GM21723 (cell line): ENCODE results near the gene MICAL3.

ENCODE experiments used
- ATAC-seq: cut with Tn5 transposase; IDR thresholded peaks from one replicate; pipeline ENCODE4 v1.9.1; 2021; ENCODE audit warnings: mild to moderate bottlenecking, moderate library complexity; ENCODE audit not compliant: unreplicated experiment

MICAL3 gene

DNA sequence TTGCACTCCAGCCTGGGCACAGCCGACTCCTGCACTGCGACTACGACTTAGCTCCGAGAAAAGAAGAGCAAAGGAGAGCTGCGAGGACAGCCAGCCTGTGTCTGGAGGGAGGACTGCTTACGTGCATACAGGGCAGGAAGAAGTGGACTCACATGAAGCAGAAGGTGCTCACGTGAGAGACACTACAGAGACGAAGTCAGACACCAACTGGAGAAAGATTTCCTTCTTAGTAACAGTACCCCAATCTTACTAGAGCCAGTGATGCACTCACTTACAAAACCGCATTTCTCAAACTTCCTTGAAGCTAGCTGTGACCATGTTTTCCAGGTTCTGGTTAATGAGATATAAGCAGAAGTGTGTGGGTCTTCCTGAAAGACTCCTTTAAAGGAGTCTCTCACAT, 67.7 kb downstream of the MICAL3 start:
- ATAC-seq = no peak

DNA sequence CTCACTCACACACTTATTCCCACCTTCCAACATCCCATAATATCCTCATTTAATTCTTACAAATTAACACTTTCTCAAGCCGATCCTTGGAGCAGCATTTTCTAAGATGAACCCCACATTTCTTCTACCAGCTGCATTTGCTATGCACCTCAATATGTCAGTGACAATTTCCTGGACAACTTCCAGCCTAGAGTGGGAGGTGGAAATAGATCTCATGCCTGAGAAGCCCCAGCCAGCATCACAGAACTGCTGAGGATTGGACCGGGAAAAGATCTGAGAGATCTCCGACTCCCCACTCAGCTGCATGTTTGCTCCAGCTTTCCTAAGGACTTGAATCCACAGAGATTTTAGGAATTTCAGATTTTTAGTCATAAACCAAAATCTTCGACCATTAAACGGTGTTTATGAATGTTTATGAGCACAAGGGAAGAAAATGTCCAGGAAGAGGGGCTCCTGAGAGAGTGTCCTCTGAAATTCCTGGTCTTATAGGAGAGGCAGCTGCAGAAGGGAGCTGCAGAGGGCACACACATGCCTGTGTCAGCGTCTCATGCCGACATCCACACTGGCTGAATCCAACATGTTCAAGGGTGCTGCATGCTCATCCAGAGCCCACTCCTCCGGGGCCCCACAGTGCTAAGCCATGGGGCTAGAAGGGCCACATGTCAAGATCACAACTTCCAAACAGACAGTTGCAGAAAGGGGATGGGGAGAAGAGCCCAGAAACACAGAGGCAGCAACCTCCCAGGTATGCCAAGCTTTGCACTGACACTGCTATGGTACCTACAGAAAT, 68.6 kb downstream of the MICAL3 start:
- ATAC-seq = no peak

DNA sequence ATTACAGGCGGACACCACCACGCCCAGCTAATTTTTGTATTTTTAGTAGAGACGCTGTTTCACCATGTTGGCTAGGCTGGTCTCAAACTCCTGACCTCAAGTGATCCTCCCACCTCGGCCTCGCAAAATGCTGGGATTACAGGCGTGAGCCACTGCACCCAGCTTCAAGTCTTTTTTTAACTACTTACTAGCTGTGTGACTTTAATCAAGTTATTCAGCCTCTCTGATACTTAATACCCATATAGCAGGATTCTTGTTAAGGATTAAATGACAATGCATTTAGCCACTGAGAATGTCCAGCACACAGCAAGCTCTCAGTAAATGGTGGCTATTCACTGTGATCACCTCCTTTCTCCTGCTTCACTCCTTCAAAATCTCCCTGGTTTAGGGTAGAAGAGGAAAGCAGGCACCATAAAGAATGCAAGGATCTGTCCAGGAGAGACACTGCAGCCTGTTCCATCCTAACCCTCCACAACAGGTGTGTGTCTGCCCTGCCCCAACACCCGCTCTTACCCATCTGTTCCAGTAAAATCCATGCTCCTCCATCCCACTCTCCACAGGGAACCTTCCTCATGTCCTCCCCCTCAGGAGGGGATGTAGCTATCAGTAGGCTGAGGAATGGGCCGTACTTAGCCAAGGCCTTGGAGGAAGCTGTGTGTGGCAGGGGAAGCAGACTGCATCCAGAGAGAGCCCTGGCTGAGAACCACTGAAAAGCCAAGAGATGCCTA, 69.3 kb downstream of the MICAL3 start:
- ATAC-seq = no peak

DNA sequence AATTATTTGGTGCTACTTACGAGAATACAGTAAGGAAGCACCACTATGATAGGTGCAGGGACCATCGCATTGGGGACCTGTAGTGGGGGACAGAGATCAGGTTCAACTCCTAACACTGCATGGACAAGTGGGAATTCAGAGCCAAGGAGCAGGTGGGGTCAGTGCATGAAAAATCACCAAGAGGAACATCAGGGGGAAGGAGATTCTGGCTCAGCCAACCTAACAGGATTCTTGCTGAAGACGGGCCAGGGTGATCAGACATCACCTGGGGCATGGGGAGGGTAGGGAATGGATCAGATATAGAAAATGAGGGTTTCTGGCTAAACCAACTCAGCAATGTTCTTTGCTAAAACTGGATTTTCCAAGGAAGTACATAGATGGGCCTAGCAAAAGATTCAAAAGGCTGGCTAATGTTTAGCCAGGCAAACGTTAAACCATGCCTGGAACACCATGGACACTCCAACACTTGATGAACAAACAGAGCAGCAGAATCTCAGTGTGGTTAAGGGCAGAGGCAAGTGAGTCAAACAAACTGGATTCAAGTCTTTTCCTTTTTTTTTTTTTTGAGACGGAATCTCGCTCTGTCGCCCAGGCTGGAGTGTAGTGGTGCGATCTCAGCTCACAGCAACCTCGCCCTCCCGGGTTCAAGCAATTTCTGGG, 70.0 kb downstream of the MICAL3 start:
- ATAC-seq = no peak

DNA sequence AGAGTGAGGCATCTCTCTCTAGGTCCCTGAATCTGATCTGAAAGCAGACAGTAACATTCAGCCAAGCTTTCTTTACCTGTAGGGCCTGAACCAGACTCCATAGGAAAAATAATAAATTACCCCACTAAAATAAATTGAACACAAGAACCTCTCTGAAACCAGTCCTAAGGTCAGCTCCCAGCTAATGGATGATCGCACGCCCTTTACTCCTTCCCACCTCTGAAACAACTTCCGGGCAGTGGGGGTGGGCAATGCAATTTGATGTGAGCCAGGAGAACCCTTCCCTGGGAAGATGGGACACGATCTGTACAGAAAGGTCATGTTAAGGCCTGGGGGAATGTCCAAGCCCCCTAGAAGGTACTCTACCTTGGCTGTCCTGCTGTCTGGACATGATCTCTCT, 71.2 kb downstream of the MICAL3 start:
- no peak for ATAC-seq

DNA sequence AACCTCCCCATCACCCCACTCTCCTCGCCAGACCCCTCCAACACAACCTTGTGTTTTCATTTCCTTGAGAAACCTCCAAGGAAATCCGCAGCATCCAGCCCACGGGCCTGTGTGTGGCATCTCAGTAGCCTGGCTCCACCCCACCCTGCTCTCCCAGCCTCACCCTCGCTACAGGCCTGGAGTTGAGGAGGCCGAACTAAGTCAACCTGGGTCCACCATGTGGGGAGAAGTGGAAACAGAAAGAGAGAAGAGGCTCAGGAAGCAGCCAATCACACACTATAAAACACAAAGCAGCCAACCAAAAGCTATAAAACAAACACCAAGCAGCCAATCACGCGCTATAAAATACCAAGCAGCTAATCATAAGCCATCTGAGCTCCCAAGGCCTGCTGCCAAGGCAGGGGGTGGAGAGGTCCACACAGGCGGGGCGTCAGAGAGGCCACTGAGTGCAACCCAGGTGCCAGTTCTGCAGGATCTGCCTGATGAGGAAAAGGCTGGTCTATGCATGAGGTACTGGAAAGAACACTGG, 72.0 kb downstream of the MICAL3 start:
- no peak for ATAC-seq

DNA sequence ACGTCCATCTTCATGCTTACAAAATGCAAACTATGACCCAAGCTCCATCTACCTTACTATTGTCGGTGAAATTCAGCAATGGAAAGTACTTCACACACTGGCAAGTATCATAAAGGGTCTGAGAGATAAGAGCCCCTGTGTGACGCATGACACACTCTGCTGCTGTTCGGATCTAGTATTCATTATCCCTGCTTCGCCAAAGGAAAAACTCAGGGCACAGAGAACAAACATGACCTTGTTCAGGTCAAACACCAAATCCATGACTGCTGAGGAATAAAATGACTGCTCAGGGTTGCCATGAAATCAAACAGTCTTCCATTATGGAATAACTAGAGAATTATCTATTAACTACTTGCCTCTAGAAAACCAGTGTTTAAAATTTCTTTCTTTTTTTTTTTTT, 73.0 kb downstream of the MICAL3 start:
- ATAC-seq = no peak

DNA sequence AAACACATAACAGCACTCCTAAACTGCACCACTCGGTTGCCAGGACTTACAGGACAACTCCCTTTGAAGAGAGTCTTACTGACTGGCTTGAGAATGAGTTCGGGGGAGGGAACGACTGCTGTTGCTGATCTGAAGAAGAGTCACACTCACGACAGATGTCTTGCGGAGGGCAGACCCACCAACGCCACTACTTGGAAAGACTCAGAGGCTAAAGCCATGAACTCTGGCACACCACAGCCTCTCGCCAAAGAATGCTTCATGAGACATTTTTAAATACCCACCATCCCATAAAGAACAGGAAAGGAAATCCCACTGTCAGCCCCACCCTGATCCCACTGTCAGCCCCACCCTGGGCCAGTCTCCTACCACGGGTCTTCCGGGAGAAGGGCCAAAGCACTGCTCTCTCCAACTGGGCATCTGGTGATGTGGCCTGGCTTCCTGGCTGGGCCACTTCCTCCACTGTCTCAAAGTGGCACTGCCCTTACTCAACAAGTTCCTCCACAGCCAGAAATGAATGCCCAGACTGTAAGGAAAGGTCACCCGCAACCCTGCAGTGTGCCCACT, 73.6 kb downstream of the MICAL3 start:
- ATAC-seq = no peak

DNA sequence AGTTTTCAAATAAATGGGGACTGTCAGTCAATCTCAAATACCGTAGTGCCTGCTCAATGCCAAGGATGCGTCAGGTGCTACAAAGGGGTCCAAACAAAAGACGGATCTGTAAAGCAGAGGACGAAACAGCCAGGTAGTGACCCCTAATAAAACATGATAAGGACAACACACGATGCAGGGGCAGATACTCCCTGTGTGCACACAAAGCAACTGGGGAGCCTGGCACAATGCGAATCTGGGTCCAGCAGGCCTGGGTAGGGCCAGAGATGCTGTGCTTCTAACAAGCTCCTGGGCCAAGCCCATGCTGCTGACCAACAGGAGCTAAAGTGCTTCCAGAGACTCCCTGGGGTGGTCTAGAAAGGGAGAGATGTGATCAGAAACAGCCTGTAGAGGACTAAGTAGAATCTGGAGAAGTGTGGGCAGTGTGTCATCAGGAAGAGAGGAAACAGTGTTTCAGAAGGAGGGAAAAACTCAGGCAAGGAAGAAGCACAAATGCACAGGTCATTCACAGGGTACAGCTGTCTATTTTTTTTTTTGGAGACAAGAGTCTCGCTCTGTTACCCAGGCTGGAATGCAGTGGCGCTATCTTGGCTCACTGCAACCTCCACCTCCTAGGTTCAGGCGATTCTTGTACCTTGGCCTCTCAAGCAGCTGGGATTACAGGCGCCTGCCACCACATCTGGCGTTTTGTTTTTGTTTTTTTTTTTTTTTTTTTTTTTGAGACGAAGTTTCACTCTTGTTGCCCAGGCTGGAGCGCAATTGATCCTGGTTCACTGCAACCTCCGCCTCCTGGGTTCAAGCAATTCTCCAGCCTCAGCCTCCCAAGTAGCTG, 74.5 kb downstream of the MICAL3 start:
- ATAC-seq = no peak

DNA sequence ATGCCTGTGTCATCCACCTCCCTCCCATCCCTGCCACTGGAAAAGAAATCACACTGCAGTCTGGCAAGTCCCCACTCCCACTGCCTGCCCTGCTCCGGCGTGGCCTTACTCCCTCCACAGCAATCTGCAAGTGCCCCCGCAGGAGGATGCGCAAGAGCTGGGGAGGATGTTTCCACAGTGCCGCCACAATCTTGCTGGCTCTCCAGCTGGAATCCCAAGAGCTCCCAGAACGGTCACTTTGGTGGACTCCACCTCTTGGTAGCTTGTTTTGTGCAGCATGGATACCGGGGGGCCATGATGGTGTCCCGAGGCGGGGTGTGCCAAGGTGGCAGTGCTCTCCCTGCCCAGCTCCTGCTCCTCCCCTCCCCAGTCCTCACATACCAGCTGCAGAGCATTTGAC, 76.3 kb downstream of the MICAL3 start:
- no peak for ATAC-seq

DNA sequence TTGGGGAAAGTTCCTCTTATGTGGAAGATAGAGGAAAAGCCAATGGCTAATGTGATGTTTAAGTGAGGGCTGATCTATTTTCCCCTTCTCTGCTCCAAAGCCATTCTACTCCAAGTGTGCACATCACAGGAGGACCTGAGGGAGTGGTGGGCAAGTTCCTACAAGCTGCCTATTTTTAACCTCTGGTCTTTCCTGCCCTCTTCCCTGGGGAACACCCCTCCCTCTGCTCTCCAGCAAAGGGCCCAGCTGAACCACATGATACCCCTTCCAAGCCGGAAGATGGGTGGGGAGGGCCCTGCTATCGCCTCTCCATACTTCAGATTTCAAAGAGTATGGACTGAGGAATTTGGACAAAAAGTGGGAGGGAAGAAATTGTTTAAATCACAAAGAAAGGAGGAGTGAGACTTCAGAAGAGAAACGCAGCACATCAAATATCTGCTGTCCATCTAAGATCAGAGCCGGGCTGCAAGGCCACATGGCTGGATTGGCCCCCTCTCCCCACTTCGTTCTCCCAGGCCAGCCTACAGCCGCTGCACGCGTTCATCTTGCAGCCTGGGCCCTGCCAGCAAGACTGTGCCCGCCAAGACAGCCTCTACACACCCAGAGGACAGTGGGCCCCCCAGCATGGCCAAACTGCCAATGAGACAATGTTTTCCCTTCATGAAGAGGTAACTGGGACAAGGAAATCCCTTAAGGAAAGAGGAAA, 77.5 kb downstream of the MICAL3 start:
- no peak for ATAC-seq

DNA sequence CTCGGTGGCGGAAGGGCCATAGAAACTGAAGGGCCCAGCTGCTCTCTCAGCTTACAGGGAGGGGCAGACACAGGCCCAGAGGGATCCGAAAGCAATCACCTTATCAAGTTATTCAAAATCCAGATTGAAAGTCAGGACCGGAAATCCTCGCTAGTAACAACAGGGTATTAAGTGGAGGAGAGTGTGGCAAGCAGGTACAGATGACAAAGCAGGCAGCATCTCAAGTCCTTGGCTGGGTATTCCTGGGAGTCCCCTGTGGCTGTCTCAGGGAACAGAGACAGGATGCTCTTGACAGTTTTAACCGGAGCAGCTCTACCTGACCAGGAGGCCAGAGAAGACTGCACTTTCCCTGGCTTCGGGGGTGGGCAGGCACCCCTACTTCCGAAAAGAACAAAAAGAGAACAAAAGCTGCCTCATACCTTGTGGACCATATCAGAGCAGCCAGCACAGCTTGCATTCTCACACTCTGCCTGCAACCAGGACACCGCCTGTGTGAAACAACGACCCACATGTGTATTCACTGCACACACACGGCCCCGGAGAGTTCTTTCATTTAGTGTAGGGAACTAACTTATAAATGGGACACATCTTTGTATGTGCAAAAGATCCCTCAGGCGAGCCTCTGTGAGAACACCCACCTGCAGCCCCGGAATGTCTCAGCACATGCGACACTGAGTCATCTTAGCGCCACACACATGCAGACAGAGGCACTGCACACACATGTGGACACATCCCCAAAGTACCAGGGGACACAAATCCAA, 78.3 kb downstream of the MICAL3 start:
- ATAC-seq = no peak

DNA sequence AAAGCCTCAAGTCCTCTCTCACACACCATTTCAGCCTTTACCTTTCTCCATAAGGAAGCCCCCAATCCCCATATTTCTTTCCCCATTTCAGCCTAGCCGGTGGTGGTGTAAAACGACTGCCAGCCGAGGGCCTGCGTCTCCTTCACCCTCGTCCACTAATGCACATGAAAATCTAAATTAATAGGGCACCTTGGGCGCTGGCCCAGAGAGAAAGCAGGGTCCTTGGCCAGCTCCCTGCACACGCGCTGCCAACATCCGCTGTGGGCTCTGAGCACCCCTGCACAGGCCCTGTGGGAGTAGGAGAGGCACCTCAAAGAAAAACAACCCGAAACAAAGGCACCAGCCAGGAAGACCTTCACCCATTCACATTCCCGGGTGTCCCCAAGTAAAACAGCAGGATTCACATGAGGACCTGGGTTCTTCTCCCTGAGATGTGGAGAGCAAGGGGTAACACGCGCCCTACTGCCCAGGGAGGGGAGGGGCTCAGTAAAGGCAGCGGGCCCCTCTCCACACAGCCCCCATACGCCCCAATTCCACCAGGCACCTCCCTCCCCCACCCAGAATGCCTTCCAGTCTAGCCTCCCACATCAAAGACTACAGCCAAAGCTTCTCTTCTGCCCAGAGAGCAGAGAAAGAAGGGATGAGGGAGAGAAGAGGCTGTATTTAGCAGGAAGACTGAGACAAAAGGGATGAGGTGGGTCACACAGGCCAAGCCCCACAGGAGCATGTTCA, 79.0 kb downstream of the MICAL3 start:
- no peak for ATAC-seq

DNA sequence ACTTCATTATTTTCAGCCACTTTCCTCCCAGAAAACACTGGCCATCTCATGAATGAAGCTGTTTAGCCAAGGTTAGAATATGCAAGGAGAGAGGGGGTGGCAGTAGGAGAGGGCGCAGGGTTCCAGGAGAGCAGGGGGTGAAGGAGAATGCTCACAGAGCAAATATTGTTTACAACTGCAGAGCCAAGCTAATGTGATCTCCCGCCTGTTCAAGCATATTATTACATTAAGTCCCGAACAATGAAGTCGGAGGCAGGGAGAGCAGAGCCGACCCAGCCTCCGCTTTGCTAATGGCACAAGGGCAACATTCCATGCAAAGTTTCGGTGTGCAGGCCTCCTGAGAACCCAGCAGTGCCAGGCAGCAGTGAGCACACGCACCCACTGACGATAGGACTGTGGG, 80.1 kb downstream of the MICAL3 start:
- ATAC-seq = no peak

DNA sequence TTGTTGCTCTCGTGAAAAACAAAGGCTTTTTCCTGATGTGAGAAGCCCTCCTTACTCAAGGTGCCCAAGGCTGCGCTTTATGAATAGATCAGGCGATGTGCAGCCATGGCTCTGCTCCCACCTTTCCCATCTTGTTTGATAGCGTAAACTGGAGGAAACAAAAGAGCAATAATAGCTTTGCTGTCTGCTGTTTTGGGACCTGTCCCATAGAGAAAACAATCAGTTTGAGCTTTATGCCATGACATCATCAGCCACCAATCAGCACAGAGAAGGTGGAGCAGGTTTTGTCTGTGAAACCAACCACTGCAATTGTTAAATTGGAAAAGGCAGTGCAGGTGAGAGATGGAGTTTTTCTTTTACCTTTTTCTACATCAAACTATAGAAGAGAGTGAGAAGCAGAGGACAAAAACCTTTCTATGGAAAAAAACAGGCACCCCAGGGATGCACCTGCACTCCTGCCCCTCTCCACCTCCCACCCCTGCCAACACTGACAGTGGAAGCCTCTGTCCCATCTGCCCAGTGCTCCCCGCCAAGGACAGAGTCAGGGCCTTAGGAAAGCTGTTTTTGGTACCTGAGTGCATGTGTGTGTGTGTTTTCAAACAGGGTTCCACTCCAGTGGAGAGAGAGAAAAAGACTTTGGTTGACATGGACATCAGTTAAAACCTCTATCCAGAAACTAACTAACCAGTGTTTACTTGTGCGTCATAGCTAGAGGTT, 80.7 kb downstream of the MICAL3 start:
- ATAC-seq = no peak

DNA sequence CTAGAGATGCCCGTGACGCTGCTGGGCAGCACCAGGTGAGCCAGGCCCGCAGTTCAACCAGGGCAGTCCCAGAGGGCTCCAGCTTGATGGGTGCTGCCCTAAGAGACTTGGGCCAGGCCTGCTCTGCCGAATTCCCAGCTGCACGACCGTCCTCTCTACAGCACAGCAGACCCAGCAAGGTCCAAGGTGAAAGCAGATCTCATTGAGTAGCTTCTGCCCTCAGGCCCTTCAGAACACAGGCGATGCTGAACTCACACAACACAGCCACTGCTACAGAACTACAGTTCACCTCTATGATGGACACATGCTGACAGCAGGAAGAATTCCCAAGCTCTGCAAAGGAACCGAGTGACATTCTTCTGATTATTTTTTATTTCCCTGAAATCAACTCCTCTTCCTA, 81.6 kb downstream of the MICAL3 start:
- no peak for ATAC-seq

DNA sequence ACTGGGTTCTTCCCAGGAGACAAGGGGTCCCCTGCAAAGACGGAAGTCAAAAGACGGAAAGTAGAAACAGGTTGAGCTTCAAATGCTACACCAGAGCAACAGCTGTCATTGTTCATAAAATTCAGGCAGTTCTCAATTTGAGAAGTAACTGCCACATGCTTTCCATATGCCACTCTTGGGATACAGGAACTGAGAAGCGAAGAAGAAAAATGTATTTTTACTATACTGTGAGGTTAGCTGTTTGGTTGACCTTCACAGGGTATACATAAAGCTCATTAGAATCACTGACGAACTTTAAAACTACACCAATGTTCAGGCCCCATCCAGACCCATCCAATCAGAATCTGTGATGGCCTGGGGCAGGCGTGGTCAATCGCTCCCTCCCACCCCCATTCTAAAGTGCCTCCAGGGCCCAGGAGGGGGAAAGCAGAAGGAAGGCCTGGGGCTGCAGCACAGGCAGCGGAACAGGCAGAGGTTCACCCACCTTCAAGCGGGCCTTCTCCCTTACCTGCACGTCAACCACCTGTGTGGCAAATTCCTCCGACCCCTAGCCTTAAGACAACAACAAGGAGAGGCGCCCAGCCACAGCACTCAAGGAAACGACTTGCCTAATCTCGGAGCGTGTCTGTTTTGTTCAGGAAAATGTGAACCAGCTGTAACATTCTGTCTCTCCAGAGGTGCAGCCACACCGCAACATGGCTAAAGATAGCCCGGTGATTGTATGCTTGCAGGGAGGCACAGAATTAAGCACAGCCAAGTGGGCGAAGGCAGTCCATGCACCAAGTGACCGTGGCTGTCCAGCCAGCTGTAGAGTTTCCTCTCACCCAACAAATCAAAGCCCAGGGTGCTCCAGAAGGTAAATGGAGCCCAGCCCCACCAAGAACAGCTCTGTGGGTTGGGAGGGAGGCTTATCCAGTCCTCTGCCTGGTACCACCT, 82.6 kb downstream of the MICAL3 start:
- ATAC-seq = no peak
